HepG2 (cell line): ENCODE data around the gene HLF. TPM values are rescaled to one million over a fixed set of nuclear protein-coding genes. Genes with fewer than 3 reads are reported as not detected.

Experiments used
- ARNT ChIP-seq: fragments of 450-650 bp; IDR thresholded peaks from 2 replicates; pipeline ENCODE4 v1.6.1; 2017
- HDAC1 ChIP-seq: sonication (generic); formaldehyde crosslinking; IDR thresholded peaks from 2 replicates; pipeline ENCODE4 v1.5.1; 2020; ENCODE audit warnings: mild to moderate bottlenecking, missing genetic modification reagents
- KDM2A ChIP-seq: sonication (generic); formaldehyde crosslinking; IDR thresholded peaks from 2 replicates; pipeline ENCODE4 v1.4.0; 2020; ENCODE audit warnings: low read depth, missing genetic modification reagents, borderline replicate concordance
- MAFF ChIP-seq: IDR thresholded peaks from 2 replicates; pipeline ENCODE4 v1.6.1; 2011; ENCODE audit warnings: low read depth, low read length, improper control_type of control experiment
- NFATC3 ChIP-seq: sonication (generic); formaldehyde crosslinking; IDR thresholded peaks from 2 replicates; pipeline ENCODE4 v1.5.1; 2020; ENCODE audit warnings: mild to moderate bottlenecking, missing genetic modification reagents
- SP140L ChIP-seq: sonication (generic); formaldehyde crosslinking; IDR thresholded peaks from 2 replicates; pipeline ENCODE4 v1.4.0; 2020; ENCODE audit warnings: missing genetic modification reagents, borderline replicate concordance
- ZC3H4 ChIP-seq: sonication (generic); formaldehyde crosslinking; IDR thresholded peaks from 2 replicates; pipeline ENCODE4 v1.4.0; 2020; ENCODE audit warnings: missing genetic modification reagents, borderline replicate concordance
- ZNF7 ChIP-seq: IDR thresholded peaks from 2 replicates; pipeline ENCODE4 v1.6.1; 2016; ENCODE audit warnings: missing biosample characterization, missing genetic modification reagents
- ZNF768 ChIP-seq: sonication (generic); formaldehyde crosslinking; IDR thresholded peaks from 2 replicates; pipeline ENCODE4 v1.4.0; 2020; ENCODE audit warnings: missing genetic modification reagents
- polyA plus RNA-seq, 8 experiments: library from polyadenylated mRNA; depleted of rRNA in 3 of 8; stranded (reverse) in 7 of 8; unstranded in 1 of 8; fragments of >200 nt; fragmentation: Illumina TruSeq in 4 of 8; extraction: Trizol in 4 of 8; gene quantifications; 2 replicates each; pipeline versions ENCODE4 v1.2.1 to v1.2.3, GENCODE V29; 2011 to 2016; ENCODE audit warnings: low read depth in 4 of 8, missing spikeins in 1 of 8, mixed read lengths in 1 of 8; ENCODE audit not compliant: insufficient read depth in 1 of 8
- total RNA-seq, 5 experiments: library from RNA; depleted of rRNA; stranded (reverse); fragments of >200 nt; fragmentation: Illumina TruSeq; extraction: Trizol; gene quantifications; 2 replicates each; pipeline ENCODE4 v1.2.3, GENCODE V29; 2016; ENCODE audit warnings: low read depth in 1 of 5
- TF ChIP-seq, protein P1 (sequence below): sonication (generic); formaldehyde crosslinking; IDR thresholded peaks from 2 replicates; pipeline ENCODE4 v1.4.0; 2020; ENCODE audit warnings: missing genetic modification reagents, borderline replicate concordance
- TF ChIP-seq, protein P2 (sequence below): sonication (generic); formaldehyde crosslinking; IDR thresholded peaks from 2 replicates; pipeline ENCODE4 v1.5.0; 2020; ENCODE audit warnings: mild to moderate bottlenecking, missing genetic modification reagents
- TF ChIP-seq, protein P3 (sequence below): sonication (generic); formaldehyde crosslinking; IDR thresholded peaks from 2 replicates; pipeline ENCODE4 v1.4.0; 2020; ENCODE audit warnings: missing genetic modification reagents
- TF ChIP-seq, protein P4 (sequence below): sonication (generic); formaldehyde crosslinking; IDR thresholded peaks from 2 replicates; pipeline ENCODE4; 2020; ENCODE audit warnings: missing genetic modification reagents, mild to moderate bottlenecking, borderline replicate concordance
- TF ChIP-seq, protein P5 (sequence below): IDR thresholded peaks from 2 replicates; pipeline ENCODE4 v1.4.0; 2020; ENCODE audit warnings: mild to moderate bottlenecking, missing genetic modification reagents

The HLF gene
- total and polyA plus RNA-seq, 2 of the 13 experiments (the other 11 are each of a cell fraction or from before 2014, with no cell fraction given), result 202 to 346 TPM

DNA sequence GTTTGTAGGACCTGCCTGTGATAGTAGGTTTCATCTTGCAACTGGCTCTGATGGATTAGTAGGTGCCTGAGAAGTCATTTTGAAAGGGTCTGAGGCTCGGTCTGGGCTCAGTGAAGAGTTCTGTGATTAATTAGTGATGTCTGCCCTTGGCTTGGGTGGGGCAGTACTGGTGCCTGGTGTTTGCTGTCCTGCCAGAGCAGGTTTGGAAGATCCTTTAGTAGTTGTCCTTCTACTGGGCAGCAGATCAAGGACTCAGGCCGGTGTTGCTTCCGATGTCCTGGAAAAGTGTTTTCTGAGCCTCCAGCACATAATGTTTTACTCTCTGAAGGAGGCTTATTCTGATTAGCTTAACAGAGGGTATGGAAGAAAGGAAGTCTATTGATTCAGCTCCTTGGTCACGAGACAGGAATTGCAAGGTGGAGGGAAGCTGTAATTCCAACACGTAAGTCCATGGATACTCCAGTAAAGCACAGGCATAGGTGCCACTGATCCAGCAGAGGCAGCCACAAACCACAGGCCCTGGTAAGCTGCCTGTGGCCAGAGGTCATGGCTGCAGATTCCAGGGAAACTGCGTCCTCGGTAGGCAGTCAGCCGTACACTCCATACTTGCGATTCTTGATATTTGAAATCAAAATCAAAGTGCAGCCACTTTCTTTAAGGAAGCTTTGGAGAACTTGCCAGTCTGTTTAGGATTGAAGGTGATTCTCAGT is 18.7 kb downstream of the HLF start (continued):
- TF ChIP-seq, protein P1, sequence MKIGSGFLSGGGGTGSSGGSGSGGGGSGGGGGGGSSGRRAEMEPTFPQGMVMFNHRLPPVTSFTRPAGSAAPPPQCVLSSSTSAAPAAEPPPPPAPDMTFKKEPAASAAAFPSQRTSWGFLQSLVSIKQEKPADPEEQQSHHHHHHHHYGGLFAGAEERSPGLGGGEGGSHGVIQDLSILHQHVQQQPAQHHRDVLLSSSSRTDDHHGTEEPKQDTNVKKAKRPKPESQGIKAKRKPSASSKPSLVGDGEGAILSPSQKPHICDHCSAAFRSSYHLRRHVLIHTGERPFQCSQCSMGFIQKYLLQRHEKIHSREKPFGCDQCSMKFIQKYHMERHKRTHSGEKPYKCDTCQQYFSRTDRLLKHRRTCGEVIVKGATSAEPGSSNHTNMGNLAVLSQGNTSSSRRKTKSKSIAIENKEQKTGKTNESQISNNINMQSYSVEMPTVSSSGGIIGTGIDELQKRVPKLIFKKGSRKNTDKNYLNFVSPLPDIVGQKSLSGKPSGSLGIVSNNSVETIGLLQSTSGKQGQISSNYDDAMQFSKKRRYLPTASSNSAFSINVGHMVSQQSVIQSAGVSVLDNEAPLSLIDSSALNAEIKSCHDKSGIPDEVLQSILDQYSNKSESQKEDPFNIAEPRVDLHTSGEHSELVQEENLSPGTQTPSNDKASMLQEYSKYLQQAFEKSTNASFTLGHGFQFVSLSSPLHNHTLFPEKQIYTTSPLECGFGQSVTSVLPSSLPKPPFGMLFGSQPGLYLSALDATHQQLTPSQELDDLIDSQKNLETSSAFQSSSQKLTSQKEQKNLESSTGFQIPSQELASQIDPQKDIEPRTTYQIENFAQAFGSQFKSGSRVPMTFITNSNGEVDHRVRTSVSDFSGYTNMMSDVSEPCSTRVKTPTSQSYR, result 0 out of 2 replicates have a peak, but pooled peaks have one; percentile 9
- TF ChIP-seq KDM2A (CRISPR knock-in tag) (0 out of 2 replicates have a peak, but pooled peaks have one; percentile 24), HDAC1 (CRISPR knock-in tag) (0 out of 2 replicates have a peak, but pooled peaks have one; percentile 3), ARNT (no peak), ZNF768 (CRISPR knock-in tag) (no peak; the same call in 1 of the 2 replicates), ZNF7 (CRISPR knock-in tag) (no peak), SP140L (CRISPR knock-in tag) (peak; percentile 30; the same call in 1 of the 2 replicates), NFATC3 (CRISPR knock-in tag) (no peak), ZC3H4 (peak; percentile 86), MAFF (no peak)
- TF ChIP-seq, protein P2, sequence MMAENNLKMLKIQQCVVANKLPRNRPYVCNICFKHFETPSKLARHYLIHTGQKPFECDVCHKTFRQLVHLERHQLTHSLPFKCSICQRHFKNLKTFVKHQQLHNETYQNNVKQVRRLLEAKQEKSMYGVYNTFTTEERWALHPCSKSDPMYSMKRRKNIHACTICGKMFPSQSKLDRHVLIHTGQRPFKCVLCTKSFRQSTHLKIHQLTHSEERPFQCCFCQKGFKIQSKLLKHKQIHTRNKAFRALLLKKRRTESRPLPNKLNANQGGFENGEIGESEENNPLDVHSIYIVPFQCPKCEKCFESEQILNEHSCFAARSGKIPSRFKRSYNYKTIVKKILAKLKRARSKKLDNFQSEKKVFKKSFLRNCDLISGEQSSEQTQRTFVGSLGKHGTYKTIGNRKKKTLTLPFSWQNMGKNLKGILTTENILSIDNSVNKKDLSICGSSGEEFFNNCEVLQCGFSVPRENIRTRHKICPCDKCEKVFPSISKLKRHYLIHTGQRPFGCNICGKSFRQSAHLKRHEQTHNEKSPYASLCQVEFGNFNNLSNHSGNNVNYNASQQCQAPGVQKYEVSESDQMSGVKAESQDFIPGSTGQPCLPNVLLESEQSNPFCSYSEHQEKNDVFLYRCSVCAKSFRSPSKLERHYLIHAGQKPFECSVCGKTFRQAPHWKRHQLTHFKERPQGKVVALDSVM (CRISPR knock-in tag), result 0 out of 2 replicates have a peak, but pooled peaks have one; percentile 8
- TF ChIP-seq, protein P3, sequence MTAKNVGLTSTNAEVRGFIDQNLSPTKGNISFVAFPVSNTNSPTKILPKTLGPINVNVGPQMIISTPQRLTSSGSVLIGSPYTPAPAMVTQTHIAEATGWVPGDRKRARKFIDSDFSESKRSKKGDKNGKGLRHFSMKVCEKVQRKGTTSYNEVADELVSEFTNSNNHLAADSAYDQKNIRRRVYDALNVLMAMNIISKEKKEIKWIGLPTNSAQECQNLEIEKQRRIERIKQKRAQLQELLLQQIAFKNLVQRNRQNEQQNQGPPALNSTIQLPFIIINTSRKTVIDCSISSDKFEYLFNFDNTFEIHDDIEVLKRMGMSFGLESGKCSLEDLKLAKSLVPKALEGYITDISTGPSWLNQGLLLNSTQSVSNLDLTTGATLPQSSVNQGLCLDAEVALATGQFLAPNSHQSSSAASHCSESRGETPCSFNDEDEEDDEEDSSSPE, result 0 out of 2 replicates have a peak, but pooled peaks have one; percentile 5
- TF ChIP-seq, protein P4, sequence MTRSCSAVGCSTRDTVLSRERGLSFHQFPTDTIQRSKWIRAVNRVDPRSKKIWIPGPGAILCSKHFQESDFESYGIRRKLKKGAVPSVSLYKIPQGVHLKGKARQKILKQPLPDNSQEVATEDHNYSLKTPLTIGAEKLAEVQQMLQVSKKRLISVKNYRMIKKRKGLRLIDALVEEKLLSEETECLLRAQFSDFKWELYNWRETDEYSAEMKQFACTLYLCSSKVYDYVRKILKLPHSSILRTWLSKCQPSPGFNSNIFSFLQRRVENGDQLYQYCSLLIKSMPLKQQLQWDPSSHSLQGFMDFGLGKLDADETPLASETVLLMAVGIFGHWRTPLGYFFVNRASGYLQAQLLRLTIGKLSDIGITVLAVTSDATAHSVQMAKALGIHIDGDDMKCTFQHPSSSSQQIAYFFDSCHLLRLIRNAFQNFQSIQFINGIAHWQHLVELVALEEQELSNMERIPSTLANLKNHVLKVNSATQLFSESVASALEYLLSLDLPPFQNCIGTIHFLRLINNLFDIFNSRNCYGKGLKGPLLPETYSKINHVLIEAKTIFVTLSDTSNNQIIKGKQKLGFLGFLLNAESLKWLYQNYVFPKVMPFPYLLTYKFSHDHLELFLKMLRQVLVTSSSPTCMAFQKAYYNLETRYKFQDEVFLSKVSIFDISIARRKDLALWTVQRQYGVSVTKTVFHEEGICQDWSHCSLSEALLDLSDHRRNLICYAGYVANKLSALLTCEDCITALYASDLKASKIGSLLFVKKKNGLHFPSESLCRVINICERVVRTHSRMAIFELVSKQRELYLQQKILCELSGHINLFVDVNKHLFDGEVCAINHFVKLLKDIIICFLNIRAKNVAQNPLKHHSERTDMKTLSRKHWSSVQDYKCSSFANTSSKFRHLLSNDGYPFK, result peak; percentile 56; the same call in 1 of the 2 replicates
- TF ChIP-seq, protein P5, sequence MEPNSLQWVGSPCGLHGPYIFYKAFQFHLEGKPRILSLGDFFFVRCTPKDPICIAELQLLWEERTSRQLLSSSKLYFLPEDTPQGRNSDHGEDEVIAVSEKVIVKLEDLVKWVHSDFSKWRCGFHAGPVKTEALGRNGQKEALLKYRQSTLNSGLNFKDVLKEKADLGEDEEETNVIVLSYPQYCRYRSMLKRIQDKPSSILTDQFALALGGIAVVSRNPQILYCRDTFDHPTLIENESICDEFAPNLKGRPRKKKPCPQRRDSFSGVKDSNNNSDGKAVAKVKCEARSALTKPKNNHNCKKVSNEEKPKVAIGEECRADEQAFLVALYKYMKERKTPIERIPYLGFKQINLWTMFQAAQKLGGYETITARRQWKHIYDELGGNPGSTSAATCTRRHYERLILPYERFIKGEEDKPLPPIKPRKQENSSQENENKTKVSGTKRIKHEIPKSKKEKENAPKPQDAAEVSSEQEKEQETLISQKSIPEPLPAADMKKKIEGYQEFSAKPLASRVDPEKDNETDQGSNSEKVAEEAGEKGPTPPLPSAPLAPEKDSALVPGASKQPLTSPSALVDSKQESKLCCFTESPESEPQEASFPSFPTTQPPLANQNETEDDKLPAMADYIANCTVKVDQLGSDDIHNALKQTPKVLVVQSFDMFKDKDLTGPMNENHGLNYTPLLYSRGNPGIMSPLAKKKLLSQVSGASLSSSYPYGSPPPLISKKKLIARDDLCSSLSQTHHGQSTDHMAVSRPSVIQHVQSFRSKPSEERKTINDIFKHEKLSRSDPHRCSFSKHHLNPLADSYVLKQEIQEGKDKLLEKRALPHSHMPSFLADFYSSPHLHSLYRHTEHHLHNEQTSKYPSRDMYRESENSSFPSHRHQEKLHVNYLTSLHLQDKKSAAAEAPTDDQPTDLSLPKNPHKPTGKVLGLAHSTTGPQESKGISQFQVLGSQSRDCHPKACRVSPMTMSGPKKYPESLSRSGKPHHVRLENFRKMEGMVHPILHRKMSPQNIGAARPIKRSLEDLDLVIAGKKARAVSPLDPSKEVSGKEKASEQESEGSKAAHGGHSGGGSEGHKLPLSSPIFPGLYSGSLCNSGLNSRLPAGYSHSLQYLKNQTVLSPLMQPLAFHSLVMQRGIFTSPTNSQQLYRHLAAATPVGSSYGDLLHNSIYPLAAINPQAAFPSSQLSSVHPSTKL, result 0 out of 2 replicates have a peak, but pooled peaks have one; percentile 30
